ENCODE measurements around the gene BRME1.

BRME1 gene

GRCh38 chr19:13887517-13887916 lies 18.4 kb downstream of the BRME1 start:
- no peak overlapping the region for H3K4me3 ChIP-seq (ENCODE audit: low read length)
- TF ChIP-seq CTCF (conservative IDR thresholded peaks at IDR 0.05; ENCODE audit: low read length): no peak
- DNase-seq (ENCODE audit: low read depth): peak; percentile 72

- DNase-seq (ENCODE audit: low read depth): no peak
- H3K4me3 ChIP-seq (ENCODE audit: low read length): no peak overlapping the region
- TF ChIP-seq CTCF (conservative IDR thresholded peaks at IDR 0.05; ENCODE audit: low read length): no peak
Observed at GRCh38 chr19:13887018-13887436, 18.9 kb downstream of the BRME1 start.

GRCh38 chr19:13885826-13886365 lies 20.0 kb downstream of the BRME1 start:
- DNase-seq (ENCODE audit: low read depth): no peak
- no peak overlapping the region for H3K4me3 ChIP-seq (ENCODE audit: low read length)
- TF ChIP-seq CTCF (conservative IDR thresholded peaks at IDR 0.05; ENCODE audit: low read length): no peak

- no peak for DNase-seq (ENCODE audit: low read depth)
- no peak overlapping the region for H3K4me3 ChIP-seq (ENCODE audit: low read length)
- TF ChIP-seq CTCF (conservative IDR thresholded peaks at IDR 0.05; ENCODE audit: low read length): no peak
Observed at GRCh38 chr19:13884726-13885591, 21.0 kb downstream of the BRME1 start.

GRCh38 chr19:13883516-13884064 lies 22.3 kb downstream of the BRME1 start:
- no peak for DNase-seq (ENCODE audit: low read depth)
- TF ChIP-seq CTCF (conservative IDR thresholded peaks at IDR 0.05; ENCODE audit: low read length): peak; percentile 39

GRCh38 chr19:13882836-13883235 lies 23.1 kb downstream of the BRME1 start:
- H3K4me3 ChIP-seq (ENCODE audit: low read length): no peak overlapping the region
- no peak for TF ChIP-seq CTCF (conservative IDR thresholded peaks at IDR 0.05; ENCODE audit: low read length)
- DNase-seq (ENCODE audit: low read depth): no peak

More at GRCh38 chr19:13883516-13884064, 22.3 kb downstream of the BRME1 start:
- H3K4me3 ChIP-seq (ENCODE audit: low read length): no peak overlapping the region

- H3K4me3 ChIP-seq (ENCODE audit: low read length): no peak overlapping the region
- no peak for TF ChIP-seq CTCF (conservative IDR thresholded peaks at IDR 0.05; ENCODE audit: low read length)
- DNase-seq (ENCODE audit: low read depth): no peak
Observed at GRCh38 chr19:13882419-13882795, 23.5 kb downstream of the BRME1 start.
